Activated T-cell treated with anti-CD3 and anti-CD28 coated beads, Interleukin-2, amount 50 U/mL, for 24 hours (primary cell): Measurements from ENCODE around the gene CCDC159.
"Not testable (repeated sequence)": the region's sequence is repeated elsewhere in the genome, so short reads cannot be mapped to it uniquely, and the experiment has no call there.

Source experiments
- DNase-seq: peaks from one replicate; pipeline ENCODE4 v3.0.0-alpha.2; 2020
- H3K27ac Mint-ChIP-seq: 2 replicates; pipeline ENCODE4 v1.8.0; 2020; ENCODE audit warnings: mild to moderate bottlenecking, mixed read lengths
- H3K27me3 Mint-ChIP-seq: 2 replicates; pipeline ENCODE4 v1.8.0; 2020; ENCODE audit warnings: mixed read lengths
- H3K36me3 Mint-ChIP-seq: 2 replicates; pipeline ENCODE4 v1.8.0; 2020; ENCODE audit warnings: low read depth, mixed read lengths
- H3K4me1 Mint-ChIP-seq: 2 replicates; pipeline ENCODE4 v1.8.0; 2020; ENCODE audit warnings: low read depth, mixed read lengths
- H3K4me3 Mint-ChIP-seq: 2 replicates; pipeline ENCODE4 v1.8.0; 2020; ENCODE audit warnings: mild to moderate bottlenecking, moderate library complexity, mixed read lengths
- H3K9me3 Mint-ChIP-seq: 2 replicates; pipeline ENCODE4 v1.8.0; 2020; ENCODE audit warnings: mixed read lengths

The CCDC159 gene

GRCh38 chr19:11373166-11373884, 27.0 kb downstream of the CCDC159 start:
- no peak for DNase-seq
- Mint-ChIP-seq H3K4me3 (no peak overlapping the region), H3K27ac (no peak overlapping the region)

GRCh38 chr19:11373885-11374432, 27.6 kb downstream of the CCDC159 start:
- no peaks in the 10 kb centered on the region for H3K27me3 Mint-ChIP-seq
- H3K4me1 Mint-ChIP-seq, result peaks cover 26% of the 10 kb centered on the region
- H3K4me3 Mint-ChIP-seq, result no peak overlapping the region
- H3K27ac Mint-ChIP-seq, result no peak overlapping the region
- DNase-seq, result no peak
- H3K36me3 Mint-ChIP-seq, result peaks cover 30% of the 10 kb centered on the region
- H3K9me3 Mint-ChIP-seq, result no peaks in the 10 kb centered on the region

More at GRCh38 chr19:11373166-11373884, 27.0 kb downstream of the CCDC159 start:
- Mint-ChIP-seq H3K4me1 (peaks cover 21% of the 10 kb centered on the region), H3K9me3 (no peaks in the 10 kb centered on the region), H3K36me3 (peaks cover 31% of the 10 kb centered on the region), H3K27me3 (no peaks in the 10 kb centered on the region)

GRCh38 chr19:11374433-11375142, 28.3 kb downstream of the CCDC159 start, which contains the start of gene SWSAP1:
SWSAP1 (plus strand) TSS chr19:11374666; CDS start chr19:11374681, 15 bp downstream.
- H3K27ac Mint-ChIP-seq, result no peak within 1 kb of the TSS
- H3K4me3 Mint-ChIP-seq, result no peak within 1 kb of the TSS

GRCh38 chr19:11375143-11375948, 29.0 kb downstream of the CCDC159 start:
- Mint-ChIP-seq H3K4me3 (no peak overlapping the region), H3K27me3 (no peaks in the 10 kb centered on the region), H3K9me3 (no peaks in the 10 kb centered on the region), H3K36me3 (peaks cover 23% of the 10 kb centered on the region), H3K4me1 (peaks cover 32% of the 10 kb centered on the region), H3K27ac (no peak overlapping the region)
- peak; percentile 74 for DNase-seq

More at GRCh38 chr19:11374433-11375142, 28.3 kb downstream of the CCDC159 start, which contains the start of gene SWSAP1:
- peak; percentile 98 for DNase-seq
- Mint-ChIP-seq H3K36me3 (peaks cover 24% of the 10 kb centered on the region), H3K9me3 (no peaks in the 10 kb centered on the region), H3K4me1 (peaks cover 26% of the 10 kb centered on the region), H3K27me3 (no peaks in the 10 kb centered on the region)

- H3K4me3 Mint-ChIP-seq, result no peak overlapping the region
- peaks cover 24% of the 10 kb centered on the region for H3K36me3 Mint-ChIP-seq
- no peaks in the 10 kb centered on the region for H3K9me3 Mint-ChIP-seq
- peak overlapping the region; percentile 88 for H3K27ac Mint-ChIP-seq
- peaks cover 45% of the 10 kb centered on the region for H3K4me1 Mint-ChIP-seq
- peaks cover 5% of the 10 kb centered on the region for H3K27me3 Mint-ChIP-seq
- DNase-seq, result no peak
Measured at GRCh38 chr19:11377237-11377636, 30.9 kb downstream of the CCDC159 start.

GRCh38 chr19:11377756-11378155, 31.4 kb downstream of the CCDC159 start:
- no peak overlapping the region for H3K4me3 Mint-ChIP-seq
- no peak for DNase-seq
- no peaks in the 10 kb centered on the region for H3K9me3 Mint-ChIP-seq
- peak overlapping the region; percentile 31 for H3K27ac Mint-ChIP-seq
- peaks cover 24% of the 10 kb centered on the region for H3K36me3 Mint-ChIP-seq
- H3K27me3 Mint-ChIP-seq, result peaks cover 8% of the 10 kb centered on the region
- peaks cover 48% of the 10 kb centered on the region for H3K4me1 Mint-ChIP-seq

- Mint-ChIP-seq H3K4me1 (peaks cover 47% of the 10 kb centered on the region), H3K27me3 (peaks cover 14% of the 10 kb centered on the region), H3K9me3 (no peaks in the 10 kb centered on the region), H3K36me3 (peaks cover 24% of the 10 kb centered on the region), H3K4me3 (no peak overlapping the region), H3K27ac (peak overlapping the region; percentile 72)
- DNase-seq, result peak; percentile 37
Measured at GRCh38 chr19:11378319-11379189, 32.2 kb downstream of the CCDC159 start.

GRCh38 chr19:11379269-11379845, 33.0 kb downstream of the CCDC159 start:
- DNase-seq, H3K9me3 Mint-ChIP-seq, H3K4me3 Mint-ChIP-seq: not testable (repeated sequence)
- H3K4me1 Mint-ChIP-seq, result peaks cover 47% of the 10 kb centered on the region
- H3K27me3 Mint-ChIP-seq, result peaks cover 16% of the 10 kb centered on the region
- peaks cover 24% of the 10 kb centered on the region for H3K36me3 Mint-ChIP-seq
- H3K27ac Mint-ChIP-seq, result peak overlapping the region; percentile 63

GRCh38 chr19:11379857-11380350, 33.6 kb downstream of the CCDC159 start:
- no peaks in the 10 kb centered on the region for H3K9me3 Mint-ChIP-seq
- peaks cover 24% of the 10 kb centered on the region for H3K36me3 Mint-ChIP-seq
- DNase-seq, result no peak
- H3K27me3 Mint-ChIP-seq, result peaks cover 20% of the 10 kb centered on the region
- H3K27ac Mint-ChIP-seq, result peak overlapping the region; percentile 97
- peaks cover 47% of the 10 kb centered on the region for H3K4me1 Mint-ChIP-seq
- H3K4me3 Mint-ChIP-seq, result peak overlapping the region; percentile 84

- Mint-ChIP-seq H3K9me3 (no peaks in the 10 kb centered on the region), H3K36me3 (peaks cover 24% of the 10 kb centered on the region), H3K4me3 (peak overlapping the region; percentile 84), H3K27ac (peak overlapping the region; percentile 97), H3K27me3 (peaks cover 20% of the 10 kb centered on the region), H3K4me1 (peaks cover 47% of the 10 kb centered on the region)
- DNase-seq, result peak; percentile 95
Measured at GRCh38 chr19:11380653-11381537, 34.6 kb downstream of the CCDC159 start.

- Mint-ChIP-seq H3K4me1 (peaks cover 37% of the 10 kb centered on the region), H3K27me3 (peaks cover 20% of the 10 kb centered on the region), H3K4me3 (peak overlapping the region; percentile 84), H3K36me3 (peaks cover 10% of the 10 kb centered on the region), H3K9me3 (no peaks in the 10 kb centered on the region), H3K27ac (peak overlapping the region; percentile 22)
- DNase-seq, result peak; percentile 63
Measured at GRCh38 chr19:11382898-11383705, 36.8 kb downstream of the CCDC159 start.

- Mint-ChIP-seq H3K9me3 (no peaks in the 10 kb centered on the region), H3K27ac (no peak overlapping the region), H3K27me3 (peaks cover 20% of the 10 kb centered on the region), H3K36me3 (peaks cover 4% of the 10 kb centered on the region), H3K4me3 (no peak overlapping the region), H3K4me1 (peaks cover 31% of the 10 kb centered on the region)
- no peak for DNase-seq
Measured at GRCh38 chr19:11383706-11384048, 37.4 kb downstream of the CCDC159 start.
